Hippocampal formation (tissue), 2 donors: ENCODE results near the gene DEF6.
A peak's percentile ranks its signal among the peaks of the same experiment; 100 is the strongest.

ENCODE experiments used
- DNase-seq, 2 donors: peaks; one replicate each; lab custom pipeline; 2025; lab: John Stamatoyannopoulos, UW

DEF6 gene, protein sequence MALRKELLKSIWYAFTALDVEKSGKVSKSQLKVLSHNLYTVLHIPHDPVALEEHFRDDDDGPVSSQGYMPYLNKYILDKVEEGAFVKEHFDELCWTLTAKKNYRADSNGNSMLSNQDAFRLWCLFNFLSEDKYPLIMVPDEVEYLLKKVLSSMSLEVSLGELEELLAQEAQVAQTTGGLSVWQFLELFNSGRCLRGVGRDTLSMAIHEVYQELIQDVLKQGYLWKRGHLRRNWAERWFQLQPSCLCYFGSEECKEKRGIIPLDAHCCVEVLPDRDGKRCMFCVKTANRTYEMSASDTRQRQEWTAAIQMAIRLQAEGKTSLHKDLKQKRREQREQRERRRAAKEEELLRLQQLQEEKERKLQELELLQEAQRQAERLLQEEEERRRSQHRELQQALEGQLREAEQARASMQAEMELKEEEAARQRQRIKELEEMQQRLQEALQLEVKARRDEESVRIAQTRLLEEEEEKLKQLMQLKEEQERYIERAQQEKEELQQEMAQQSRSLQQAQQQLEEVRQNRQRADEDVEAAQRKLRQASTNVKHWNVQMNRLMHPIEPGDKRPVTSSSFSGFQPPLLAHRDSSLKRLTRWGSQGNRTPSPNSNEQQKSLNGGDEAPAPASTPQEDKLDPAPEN

DNA sequence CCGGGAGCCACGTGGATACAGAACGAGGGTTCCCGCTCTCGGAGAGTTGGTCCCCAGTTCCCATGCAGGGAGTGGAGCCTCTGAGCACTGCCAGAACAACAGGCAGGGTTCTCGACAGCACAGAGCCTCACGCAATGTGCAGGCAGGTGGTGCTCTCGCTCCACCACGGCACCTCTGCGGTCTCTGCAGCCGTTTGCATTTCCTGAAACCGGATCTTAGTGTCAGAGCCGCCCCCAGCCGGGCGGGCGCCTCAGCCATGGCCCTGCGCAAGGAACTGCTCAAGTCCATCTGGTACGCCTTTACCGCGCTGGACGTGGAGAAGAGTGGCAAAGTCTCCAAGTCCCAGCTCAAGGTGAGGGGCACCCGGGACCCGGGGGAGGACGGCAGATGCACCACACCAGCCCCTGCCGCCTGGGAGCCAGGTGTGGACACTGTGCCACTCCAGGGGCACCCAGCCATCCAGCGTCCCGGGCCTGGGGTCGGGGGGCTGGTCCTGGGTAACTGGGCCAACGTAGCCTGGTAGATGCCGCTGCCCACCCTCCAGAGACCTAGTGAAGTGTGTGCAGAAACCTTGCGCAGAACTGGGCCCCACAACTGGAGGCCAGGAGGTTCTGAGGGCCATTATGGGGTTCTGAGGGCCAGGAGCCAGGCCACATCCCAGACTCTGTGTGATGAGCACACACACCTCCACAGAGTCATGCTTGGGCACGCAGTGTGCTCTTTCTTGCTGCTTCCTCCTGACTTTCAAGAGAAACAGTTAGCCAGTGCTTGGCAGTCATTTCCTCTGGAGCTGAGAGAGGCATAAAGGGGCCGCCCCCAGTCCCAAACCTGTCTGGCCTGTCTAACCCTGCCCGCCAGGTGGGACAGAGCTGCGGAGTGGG lies at the start of gene DEF6:
Gene DEF6, plus strand, starts transcription at position 218 of the 881 bp plus-strand sequence. Its CDS starts 39 bp downstream, at position 257.
- DNase-seq = peak in 1 of 2 donors; percentile 31

DNA sequence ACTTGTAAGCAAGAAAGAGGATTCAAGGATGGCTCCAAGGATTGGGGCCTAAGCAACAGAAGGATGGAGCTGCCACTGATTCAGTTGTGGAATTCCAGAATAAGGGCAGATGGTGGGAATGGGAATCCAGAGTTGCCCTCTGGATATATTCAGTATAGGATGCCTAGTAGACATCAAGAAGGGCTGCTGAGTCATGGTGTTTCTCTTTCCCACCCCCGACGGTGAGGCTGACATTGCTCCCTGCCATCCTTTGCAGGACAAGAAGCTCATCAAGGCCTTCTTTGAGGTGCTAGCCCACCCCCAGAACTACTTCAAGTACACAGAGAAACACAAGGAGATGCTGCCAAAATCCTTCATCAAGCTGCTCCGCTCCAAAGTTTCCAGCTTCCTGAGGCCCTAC lies 49.3 kb upstream of the DEF6 start:
- DNase-seq = no peak

DNA sequence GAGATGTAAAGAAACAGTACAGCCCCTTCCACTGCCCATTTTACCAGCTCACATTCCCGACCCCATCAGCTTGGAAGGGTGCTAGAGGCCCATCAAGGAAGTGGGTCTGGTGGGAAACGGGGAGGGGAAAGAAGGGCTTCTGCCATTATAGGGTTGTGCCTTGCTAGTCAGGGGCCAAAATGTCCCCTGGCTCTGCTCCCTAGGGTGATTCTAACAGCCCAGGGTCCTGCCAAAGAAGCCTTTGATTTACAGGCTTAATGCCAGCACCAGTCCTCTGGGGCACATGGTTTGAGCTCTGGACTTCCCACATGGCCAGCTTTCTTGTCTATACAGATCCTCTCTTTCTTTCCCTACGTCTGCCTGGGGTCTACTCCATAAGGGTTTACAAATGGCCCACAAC lies 48.7 kb upstream of the DEF6 start:
- DNase-seq = no peak

DNA sequence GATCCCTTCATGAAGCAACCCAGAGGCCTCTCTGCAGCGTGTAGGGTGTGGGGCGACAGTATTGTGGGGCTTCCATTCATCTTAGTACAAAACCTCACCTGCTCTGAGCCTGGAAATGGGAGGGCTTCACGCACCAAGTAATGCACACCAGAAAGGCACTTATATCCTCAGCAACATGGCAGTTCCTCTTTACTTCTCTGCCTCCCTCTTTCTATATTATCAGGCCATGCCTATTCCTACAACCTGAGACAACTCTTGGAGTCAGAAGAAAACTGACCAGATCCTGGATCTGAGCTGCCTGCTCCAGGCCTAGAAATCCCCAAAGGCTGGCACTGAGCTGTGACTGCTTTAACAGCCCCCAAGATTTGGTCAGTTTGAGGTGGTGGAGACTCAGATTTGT lies 45.7 kb upstream of the DEF6 start:
- DNase-seq = no peak

DNA sequence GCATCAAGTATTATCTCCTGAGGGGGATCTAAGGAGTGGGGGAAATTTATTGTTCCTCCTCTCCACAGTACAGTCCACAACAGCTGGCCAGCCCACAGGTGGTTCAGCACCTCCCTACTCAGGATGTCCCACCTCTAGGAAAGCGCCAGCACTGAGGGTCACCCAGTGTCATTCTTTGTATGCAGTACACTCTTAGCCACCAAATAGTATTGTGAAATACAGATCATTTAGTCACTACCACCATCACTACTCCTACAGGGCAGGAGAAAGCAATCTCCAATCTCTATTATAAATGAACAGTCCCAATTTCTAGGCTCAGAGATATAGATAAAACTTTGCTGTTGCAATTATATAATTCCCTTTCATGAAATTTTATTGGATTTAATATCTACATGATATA lies 44.4 kb upstream of the DEF6 start:
- no peak for DNase-seq

DNA sequence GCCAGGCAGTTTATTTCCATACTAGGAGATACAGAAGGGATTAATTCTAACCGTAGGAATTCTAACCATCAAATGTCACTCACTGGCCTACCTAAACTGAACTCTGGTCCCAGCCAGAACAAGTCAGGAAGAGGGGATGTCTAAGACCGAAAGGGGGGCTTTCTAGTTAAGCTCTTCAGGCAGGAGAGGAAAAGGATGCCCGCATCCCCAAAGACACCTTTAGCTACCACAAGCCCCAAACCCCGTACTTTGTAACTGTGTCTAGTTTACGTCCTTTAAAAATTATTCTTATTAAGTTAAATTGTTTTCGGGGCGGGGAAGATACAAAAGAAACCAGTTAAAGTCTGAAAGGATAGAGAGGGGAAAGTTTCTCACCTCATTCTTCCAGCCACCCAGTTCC lies 39.3 kb upstream of the DEF6 start:
- DNase-seq = no peak

DNA sequence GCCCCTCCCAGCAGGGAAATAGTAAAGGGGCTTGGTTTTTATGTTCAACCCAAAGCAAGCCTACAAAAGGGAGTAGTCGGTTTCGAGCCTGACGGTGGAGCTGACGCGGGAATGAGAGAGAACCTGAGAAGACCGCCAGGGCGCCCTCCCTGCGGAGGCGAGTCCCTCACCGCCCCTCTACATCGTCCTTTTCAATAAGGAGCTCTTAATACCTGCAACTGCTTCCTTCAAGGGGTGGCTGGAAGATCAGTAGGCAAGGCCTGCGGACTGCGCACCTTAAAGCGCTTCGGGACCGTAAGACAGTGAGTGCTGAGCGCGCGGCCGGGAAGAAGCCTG lies 38.8 kb upstream of the DEF6 start:
- no peak for DNase-seq

DNA sequence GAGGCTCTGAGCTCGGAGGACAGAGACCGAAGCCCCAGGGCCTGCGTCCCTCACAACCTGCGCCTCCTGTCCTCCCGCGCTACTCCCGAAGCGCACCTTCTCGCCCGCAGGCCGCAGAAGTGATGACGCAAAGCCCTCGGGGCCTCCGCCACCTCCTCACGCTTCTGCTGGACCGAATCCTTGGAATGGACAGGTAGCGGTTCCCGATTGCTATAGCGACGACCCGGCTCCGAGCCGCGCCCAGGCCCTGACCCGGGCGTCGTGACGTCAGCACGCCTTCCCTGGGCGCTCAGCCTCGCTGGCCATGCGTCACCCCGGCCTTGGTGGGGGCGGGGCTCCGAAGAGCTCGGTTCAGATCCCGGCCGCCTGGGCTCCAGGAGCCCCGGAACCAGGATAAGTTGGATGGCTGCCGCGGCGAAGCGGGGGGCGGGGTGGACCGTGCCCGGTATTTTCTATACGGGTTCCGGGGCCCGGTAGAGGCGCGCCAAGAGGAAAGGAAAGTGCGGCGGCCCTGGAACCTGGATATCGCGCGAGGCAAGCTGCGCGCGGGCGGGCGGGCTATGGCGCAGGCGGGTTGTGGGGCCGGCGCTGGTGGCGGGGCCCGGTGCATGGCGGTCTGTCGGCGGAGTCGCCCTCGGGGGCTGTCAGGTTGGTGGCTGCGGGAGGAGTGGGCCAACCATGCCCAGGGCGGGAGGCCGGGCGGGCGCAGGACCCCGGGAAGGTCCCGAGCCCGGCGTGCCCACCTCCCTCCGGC lies 38.2 kb upstream of the DEF6 start, which contains the start of gene ZNF76:
Gene ZNF76, plus strand, starts transcription at position 542 of the 754 bp plus-strand sequence. CDS start 21,417 bp downstream, outside the sequence.
- peak; percentile 91 to 96 for DNase-seq

DNA sequence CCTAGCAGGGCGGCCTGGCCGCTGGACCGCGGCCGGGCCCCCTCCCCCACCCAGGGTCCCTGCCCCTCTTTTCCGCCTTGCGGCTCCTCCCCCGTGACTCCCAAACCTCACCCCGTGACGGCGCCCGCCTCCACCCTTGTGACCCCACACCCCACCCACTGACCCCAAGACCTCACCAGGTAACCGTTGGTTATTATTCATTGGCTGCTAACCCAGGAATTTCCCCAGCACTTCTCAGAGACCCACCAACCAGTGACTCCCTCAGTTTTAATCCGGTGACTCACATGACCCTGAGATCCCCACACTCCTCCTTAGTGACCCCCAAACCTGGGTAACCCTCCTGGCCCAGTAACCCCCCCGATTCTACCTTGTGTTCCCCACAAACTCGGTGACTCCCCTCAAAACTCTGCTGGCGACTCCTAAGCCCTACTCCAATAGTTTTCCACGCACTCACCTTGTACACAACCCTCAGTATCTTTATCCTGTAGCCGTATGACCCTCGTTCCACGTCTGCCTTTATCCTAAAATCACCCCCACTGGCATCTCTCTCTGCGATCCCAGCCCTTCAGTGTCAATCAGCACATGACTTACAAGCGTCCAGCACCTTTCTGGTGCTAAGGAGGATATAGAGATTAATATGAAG lies 37.5 kb upstream of the DEF6 start:
- peak in 1 of 2 donors; percentile 58 for DNase-seq

DNA sequence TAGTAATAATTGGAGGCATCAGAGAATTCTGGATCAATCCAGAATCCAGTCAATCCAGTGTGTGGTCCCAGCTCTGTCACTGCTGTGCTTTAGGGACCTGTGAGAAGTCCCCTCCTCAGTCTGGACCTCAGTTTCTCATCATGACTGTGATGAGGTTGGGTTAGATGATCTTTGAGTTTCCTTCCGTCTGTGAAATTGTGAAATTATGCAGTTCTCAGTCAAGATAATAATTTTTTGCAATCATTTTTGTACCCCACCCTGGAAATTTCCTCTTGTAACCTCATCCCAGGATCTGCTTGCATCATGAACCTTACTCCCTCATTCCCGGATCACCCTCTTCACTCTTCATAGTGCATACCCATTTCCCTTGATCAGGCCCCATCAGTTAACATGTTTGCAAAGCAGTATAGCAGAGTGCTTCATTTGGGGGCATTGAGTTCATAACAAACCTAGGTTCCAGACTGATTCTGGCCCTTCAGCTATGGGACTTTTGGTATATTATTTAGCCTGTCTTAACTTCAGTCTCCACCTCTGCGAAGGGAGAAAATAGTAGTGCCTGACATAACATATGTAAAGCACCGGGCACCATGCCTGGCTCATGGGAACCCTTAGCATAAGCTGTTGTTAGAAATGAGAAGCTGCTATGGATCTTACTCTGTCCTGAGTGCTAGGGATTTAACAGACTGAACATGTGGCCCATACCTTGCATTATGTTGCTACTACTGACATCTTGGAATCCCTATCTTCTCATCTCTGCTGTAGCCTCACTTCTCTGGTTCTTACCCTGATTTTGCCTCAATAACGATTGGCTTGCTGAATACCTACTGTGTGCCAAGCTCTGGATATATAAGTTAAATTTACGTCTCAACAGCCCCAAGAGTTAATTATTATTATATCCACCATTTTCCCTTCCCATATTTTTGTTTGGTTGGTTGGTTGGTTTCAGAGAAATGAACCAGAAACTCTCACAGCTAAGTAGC lies 36.7 kb upstream of the DEF6 start:
- DNase-seq = no peak

DNA sequence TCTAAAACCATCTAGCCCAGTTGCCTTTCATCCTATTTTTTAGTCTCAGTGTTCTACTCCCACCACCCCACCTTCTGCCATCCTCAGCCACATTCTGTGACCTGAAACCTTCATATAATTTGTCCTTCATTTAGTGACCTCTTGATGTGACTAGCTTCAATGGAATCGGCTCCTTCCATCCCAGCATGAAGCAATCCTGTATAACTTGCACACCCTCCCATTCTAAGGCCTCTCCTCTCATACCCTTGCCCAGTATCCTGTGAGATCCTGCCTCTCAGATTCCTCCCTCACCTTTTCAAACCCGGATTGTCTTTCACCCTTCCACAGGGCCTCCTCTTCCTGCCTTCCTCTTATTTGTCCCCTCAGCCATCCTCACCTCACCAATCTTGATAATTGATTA lies 35.0 kb upstream of the DEF6 start:
- DNase-seq = no peak

DNA sequence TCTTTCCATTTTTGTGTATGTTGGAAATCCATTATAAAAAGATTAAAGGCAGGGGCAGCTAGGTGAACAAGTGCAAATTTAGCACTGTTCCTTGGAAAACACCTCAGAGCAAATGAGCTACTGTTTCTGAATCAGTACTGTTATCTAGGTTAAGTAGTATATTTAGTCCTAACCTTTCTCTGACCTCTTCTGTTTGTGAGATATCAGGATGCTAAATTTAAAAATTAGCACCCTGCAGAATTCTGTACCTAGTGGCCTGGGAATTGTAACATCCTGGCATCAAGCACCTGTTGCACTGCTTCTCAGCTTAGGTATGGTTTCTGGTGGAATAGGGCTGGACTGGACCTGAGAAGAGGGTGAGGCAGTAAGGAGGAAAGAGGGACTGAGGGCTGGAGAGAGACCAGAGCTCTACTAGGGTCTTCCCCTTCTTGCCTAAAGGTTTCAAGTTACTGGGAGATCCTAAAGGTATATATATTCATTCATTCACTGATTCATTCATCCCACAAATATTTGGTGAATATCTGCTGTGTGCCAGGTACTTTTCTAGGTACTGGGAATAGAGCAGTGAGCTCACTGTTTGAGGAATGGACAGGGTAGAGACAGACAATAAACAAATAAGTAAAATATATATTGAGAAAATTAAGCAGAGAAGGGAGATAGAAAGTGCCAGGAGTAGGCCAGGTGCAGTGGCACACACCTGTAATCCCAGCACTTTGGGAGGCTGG lies 32.9 kb upstream of the DEF6 start:
- no peak for DNase-seq

DNA sequence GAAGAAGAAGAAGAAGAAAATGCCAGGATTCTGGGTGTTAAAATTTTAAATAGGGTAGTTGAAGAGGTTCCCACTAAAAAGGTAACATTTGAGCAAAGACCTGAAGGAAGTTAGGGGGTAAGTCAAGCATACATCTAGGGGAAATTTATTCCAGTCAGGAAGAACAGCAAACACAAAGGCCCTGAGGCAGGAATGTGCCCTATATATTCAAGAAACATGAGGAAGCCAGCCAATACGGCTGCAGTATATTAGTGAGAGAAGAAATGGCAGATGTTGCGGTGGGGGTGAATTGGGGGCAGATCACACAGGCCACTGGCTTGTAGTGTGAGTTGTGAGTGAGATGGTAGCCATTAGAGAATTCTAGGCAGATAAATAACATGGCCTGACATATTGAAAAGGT lies 32.1 kb upstream of the DEF6 start:
- DNase-seq = no peak

DNA sequence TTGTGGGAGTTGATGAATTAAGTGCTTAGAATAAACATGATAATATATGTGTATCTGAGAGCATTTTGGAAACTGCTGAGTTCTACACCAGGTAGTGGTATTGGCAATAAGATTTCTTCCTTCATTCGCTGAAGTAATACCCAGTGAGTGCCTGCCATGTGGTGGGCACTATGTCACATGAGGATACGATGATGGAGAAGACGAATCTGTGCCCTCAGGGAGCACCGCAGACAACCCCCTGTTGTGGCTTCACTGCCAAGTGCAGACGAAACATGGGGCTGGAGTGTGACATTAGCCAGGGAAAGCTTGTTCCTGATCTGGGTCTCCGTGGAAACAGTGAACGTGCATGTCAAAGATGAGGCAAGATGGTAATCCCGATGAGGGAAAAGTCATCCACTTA lies 30.2 kb upstream of the DEF6 start:
- DNase-seq = no peak

DNA sequence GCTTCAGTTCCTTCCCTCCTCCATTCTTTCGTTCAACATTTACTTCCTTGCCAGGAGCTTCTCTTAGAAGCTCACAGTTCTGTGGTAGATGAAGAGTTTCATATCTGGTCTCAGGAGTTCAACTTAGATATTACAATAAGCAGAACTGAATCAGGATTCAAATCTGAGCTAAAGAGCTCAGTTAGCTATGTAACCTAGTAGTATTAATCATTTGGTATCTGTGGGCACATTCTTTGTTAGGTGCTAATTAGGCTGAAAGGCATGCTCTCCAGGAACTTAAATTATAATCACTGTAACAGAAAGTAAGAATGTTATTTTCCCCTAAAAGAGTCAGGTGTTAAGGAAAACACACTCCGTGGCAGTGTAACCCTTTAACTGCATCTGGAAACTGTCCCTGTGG lies 29.7 kb upstream of the DEF6 start:
- DNase-seq = no peak

DNA sequence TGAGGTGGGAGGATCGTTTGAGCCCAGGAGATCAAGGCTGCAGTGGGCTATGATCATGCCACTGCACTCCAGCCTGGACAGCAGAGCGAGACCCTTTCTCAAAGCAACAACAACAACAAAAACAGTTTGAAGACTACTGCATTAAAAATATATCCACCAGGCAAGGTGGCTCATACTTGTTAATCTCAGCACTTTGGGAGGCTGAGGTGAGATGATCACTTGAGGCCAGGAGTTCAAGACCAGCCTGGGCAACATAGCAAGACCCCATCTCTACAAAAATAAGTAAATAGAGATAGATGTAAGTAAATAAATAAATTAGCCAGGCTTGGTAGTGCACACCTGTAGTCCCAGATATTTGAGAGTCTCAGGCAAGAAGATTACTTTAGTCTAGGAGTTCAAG lies 25.6 kb upstream of the DEF6 start:
- DNase-seq = no peak

DNA sequence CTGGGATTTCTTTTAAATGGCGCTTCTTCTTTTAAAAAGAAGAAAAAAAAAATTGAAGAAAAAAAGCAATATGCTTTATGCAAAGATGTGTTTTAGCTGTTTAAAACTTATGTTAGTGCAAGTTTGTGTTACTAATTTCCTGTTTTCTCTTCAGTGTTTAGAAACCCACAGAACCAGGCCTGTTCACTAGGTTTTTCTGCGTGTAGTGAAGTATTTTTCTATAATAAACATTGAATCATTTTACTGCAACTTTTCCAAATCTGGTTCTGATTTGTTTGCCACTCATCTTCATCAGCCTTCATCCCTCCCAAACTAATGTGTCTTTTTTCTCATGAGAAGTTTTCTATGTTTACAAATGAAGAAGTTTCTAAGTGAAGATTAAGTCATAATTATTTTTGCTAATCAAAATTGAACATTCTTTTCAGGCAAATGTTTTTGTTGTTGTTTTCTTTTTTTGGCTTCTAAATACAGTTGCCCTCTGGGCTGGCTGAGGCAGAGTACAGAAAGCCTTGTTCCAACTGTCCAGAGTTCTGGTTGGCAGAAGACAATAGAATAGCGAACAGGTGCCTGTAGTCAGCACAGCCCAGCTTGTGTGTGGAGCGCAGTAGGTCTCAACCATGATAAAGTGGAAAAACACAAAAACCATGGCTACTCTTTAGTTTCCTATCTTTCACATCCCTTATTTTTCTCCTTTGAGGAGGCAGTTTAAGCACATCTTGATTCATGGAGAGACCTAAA lies 23.6 kb upstream of the DEF6 start:
- DNase-seq = no peak

DNA sequence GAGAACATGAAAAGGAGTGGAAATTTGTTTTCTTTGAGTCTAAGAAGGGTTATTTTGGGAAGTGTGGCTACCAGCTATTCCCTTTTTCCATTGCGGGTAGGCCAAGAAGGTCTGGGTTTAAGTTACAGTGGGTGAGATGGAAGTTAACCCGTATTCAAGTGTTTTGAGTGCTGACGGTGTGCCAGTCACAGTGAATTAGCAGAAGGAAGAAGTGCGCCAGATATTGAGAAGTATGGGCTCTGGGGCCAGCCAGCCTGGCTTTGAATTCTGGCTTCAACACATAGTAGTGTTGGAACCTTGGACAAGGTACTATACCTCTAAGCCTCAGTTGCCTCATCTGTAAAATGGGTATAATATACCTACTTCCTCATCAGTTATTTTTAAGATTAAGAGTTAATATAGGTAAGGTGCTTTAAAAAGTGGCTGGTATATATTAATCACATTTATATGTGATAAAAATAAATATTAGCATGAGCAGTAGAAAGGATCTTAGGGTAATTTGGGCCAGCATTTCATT lies 21.8 kb upstream of the DEF6 start:
- no peak for DNase-seq

DNA sequence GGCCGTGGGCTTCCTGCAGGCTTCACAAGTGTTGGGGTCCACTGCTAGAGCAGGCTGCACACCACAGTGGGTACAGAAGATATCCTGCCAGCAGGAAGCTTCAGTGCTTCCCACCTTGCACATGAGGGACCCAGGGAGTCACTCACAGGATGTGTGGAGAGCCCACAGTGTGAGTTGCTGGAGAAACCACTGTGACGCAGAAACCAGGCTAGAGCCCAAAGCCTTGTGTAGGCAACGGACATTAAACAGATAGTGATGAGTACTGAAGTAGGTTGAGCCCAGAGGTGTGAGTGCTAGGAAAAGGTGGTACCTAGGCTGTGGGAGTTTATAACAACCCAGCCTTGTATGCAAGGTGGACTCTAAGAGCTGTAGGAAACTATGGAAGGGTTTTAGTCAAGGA lies 18.9 kb upstream of the DEF6 start:
- DNase-seq = no peak
